Right hindlimb (tissue), 1 donor: ENCODE measurements around the gene GTF2IRD1.

Experiments used
- DNase-seq: peaks from one replicate; pipeline ENCODE4 v3.0.0-alpha.2; 2018

Gene GTF2IRD1

DNA sequence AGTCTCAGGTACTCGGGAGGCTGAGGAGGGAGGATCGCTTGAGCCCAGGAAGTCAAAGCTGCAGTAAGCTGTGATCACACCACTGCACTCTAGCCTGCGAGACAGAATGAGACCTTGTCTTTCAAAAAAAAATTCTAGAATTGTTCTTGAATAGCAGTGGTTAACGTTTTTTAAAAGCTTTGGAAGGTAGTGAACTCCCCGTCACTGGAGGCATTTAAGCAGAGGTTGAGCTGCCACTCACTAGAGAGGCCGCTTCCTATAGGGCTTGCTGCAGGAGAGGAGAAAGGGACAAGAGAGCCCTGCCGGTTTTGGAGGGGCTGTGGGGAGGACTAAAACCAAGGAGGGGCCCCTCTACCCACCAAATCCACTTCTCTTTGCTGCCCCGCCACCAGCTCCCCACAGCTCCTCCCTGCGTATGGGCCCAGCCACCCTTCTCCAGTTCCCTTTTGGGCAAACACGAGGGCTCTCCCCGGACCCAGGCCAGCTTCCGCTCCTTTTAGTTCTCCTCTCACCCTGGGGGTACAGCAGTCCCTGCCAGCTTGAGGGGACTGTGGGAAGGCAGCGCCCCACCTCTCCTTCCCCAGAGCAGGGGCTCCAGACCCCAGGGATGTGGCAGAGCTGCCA lies 116.9 kb downstream of the GTF2IRD1 start:
- no peak for DNase-seq

DNA sequence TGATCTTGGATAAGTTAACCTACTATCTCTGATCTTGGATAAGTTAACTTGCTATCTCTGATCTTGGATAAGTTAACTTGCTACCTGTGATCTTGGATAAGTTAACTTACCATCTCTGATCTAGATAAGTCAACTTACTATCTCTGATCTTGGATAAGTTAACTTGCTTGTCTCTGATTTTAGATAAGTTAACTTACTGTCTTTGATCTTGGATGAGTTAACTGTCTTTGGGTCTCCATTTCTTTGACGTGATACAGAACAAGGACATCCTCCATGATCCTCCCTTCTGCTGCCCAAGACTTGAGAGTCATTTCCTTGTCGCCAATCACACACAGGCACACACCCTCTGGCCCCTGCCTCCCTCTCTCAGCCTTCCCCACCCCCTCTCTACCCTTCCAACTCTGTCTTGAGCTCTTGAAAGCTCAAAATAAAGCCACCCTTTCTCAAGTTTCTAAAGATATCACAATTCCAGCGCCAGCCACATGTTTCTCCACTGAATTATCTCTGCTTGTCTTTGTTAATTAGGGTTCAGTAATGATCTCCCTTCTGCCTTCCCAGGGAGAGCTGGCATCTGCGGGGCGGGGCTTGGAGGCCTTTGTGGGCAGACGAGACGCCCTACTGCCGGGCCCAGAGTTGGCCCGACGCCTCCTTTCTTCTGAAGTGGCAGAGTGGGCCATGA lies 118.7 kb downstream of the GTF2IRD1 start:
- no peak for DNase-seq

DNA sequence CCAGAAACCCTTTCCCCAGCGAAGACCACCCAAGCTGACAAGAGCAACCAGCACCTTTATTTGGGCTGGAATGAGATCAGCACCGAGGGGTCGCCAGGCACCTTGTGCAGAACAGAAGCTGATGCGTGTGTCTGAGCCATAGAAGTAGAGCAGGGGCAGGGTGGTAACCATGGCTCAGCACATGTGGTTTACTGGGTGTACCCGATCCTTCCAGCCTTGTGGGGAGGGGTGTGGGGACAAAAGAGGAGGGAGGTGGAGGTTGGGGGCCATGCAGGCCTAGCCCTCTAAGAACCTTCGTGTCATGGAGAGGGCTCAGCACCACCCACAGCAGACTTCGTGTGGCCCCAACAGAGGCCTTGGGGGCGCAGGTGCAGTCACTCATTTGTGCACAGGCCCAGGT lies 119.8 kb downstream of the GTF2IRD1 start:
- DNase-seq: no peak

DNA sequence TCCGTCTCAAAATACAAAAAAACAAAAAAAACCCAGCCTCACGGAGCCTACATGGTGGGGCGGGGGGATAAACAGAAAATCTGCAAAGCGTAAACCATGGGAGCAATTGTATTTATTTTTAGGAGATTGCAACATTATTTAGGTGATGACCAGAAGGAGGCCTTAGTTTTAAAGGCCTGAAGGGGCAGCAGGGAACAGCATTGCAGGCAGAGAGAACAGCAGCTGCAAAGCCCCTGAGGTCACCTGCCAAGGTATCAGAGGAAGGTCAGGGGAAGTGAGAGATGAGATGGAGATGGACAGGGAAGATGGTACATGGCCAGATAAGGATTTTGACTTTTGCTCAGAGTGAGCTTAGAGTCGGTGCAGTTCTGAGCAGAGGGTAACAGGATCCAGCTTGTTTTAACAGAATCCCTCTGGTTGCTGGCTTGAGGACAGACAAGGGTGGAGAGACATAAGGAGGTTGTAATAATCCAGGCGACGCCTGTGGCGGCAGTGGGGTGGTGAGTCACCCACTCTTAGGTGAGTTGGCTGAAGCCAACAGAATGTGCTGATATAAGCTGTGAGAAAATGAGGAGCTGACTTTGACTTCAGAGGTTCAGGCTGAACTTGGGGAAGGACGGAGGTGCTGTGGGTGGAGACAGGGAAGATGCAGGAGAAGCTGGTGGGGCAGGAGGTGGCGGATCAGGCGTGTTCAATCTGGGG lies 121.5 kb downstream of the GTF2IRD1 start:
- DNase-seq: no peak

DNA sequence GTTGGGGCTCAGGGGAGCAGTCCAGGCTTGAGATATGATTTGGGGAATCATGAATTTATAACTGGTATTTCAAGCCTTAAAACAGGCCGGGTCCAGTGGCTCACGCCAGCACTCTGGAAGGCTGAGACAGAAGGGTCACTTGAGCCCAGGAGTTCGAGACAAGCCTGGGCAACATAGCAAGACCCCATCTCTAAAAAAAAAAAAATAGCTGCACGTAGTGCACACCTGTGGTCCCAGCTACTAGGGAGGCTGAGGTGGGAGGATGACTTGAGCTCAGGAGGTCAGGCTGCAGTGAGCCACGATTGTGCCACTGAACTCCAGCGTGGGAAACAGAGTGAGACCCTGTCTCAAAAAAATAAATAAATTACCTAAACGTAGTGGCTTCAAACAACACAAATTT lies 122.1 kb downstream of the GTF2IRD1 start:
- DNase-seq: no peak

DNA sequence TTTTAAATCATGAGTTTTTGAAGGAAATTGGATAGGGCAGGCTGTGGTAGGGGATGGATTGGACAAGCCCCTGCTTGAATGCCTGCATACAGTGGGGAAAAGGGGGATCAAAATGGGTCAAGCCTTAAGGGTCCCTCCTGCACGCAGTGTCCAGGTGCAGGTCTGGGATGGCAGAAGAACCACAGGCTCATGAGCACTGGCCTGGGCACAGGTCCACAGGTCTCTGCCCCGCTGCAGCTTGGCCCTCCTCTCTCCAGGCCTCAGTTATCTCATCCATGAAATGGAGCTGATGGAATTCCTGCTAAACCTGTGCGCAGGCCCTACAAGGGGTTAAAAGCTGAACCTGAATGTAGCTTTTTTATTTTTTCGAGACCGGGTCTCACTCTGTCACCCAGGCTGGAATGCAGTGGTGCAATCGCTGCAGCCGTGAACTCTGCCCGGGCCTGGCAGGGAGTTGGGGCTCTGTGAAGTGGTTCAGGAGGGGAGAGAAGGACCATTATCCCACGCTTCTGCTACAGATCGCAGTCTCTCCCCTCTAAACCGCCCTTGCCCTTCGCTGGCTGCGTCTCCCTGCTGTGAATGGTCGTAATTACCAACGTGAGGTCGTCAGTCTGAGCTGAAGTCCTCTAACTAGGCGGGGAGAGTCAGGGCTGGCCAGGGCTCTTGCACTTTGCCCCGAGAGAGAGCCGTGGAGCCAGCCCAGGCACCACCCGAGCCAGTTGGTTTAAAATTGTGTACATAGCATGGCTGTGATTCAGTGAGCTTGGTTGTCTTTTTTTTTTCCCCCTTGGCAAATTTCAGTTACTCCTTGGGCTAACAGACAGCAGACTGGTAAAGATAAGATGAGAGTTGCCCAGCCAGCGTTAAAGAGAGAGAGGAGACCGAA lies 126.3 kb downstream of the GTF2IRD1 start:
- DNase-seq: no peak

DNA sequence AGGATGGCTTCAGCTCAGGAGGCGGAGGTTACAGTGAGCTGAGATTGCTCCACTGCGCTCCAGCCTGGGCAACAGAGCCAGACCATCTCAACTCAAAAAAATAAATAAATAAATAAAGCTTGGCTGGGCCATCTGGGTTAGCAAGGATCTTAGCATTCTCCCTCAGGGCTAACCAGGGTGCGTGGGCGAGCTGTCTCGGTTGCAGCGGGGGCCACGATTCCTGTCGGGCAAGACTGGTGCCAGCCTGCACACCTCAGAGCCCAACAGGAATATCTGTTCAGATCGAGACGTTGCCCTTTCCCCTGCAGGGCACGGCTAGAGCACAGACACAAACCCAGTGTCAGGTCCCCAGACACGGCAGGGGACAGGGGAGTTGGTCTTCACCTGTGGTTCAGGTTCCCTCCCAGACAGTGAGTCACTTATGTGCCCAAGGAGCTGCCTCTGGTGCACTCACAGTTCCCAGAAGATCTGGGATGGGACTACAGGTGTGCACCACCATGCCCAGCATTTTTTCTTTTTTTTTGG lies 128.3 kb downstream of the GTF2IRD1 start:
- DNase-seq: no peak

DNA sequence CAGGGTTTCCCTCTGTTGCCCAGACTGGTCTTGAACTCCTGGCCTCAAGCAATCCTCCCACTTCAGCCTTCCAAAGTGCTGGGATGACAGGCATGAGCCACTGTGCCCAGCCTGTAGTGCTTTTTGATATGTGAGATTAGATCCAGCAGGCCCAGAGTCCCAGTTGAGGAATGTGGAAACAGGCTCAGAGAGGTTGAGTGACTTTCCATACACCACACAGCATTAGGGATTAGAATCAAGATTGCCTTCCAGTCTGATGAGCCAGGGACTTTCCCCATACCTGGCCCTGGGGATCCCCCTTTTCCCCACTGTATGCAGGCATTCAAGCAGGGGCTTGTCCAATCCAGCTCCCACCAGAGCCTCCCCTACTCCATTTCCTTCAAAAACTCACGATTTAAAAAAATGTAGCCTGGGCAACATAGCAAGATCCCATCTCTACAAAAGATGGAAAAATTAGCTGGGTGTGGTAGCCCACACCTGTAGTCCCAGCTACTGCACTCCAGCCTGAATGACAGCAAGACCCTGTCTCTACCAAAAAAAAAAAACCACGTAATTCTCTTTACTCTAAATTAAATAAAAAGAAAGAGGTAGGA lies 128.8 kb downstream of the GTF2IRD1 start:
- no peak for DNase-seq

DNA sequence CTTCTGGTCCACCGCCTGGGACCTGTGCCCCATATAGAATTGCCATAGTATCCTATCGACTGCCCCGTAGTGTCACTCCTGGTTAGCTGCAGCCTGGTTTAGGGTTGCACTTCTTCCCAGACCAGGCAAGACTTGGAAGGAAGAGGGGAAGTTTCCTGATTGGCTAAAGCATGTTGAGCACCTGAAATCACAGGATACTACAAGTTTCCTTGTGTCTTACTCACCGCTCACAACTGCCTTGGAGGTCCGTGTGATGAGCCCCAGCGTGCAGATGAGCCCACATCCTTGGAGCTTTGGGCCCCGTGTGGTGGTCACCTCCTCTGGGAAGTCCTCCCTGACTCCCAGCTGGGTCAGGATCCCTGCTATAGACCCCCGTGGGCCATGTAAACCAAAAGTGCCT lies 129.9 kb downstream of the GTF2IRD1 start:
- DNase-seq: no peak

DNA sequence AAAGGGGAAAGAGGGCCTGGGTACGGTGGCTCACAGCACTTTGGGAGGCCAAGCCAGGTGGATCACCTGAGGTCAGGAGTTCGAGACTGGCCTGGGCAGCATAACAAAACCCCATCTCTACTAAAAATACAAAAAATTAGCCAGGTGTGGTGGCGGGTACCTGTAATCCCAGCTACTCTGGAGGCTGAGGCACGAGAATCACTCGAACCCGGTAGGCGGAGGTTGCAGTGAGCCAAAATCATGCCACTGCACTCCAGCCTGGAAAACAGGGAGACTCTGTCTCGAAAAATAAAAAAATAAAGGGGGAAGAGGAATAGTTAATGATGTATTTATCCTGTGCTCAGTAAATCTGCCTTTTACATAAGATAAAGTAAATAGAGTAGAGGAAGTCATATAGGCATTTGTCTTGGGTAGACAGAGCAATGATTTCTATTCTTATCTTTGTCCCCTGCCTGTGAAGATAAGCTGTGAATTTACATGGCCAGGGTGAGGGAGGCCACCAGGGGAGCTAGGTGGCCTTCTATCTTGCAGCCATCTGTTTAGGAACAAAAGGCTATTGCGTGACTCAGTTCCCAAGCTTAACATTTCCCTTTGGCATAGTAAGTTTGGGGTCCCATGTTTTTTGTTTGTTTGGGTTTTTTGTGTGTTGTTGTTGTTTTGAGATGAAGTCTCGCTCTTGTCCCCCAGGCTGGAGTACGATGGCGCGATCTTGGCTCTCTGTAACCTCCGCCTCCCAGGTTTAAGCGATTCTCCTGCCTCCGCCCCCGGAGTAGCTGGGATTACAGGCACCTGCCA lies 130.7 kb downstream of the GTF2IRD1 start:
- DNase-seq: no peak

DNA sequence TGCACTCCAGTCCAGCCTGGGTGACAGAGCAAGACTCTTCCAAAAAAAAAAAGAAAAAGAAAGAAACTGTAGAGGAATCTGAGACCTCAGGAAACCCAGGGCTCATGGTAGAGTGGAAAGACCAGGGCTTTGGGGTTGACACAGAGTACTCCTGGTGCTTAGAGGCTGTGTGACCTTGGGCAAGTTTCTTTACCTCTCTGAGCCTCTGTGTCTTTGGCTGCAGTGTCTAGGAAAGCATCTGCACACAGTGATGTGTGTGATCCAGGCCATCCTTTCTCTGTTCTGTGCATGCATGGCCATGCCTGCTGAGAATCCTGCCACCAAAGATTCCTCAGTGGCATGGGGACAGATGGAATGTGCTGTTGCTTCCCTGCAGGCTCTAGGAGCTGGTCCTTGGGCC lies 132.1 kb downstream of the GTF2IRD1 start:
- DNase-seq: no peak

DNA sequence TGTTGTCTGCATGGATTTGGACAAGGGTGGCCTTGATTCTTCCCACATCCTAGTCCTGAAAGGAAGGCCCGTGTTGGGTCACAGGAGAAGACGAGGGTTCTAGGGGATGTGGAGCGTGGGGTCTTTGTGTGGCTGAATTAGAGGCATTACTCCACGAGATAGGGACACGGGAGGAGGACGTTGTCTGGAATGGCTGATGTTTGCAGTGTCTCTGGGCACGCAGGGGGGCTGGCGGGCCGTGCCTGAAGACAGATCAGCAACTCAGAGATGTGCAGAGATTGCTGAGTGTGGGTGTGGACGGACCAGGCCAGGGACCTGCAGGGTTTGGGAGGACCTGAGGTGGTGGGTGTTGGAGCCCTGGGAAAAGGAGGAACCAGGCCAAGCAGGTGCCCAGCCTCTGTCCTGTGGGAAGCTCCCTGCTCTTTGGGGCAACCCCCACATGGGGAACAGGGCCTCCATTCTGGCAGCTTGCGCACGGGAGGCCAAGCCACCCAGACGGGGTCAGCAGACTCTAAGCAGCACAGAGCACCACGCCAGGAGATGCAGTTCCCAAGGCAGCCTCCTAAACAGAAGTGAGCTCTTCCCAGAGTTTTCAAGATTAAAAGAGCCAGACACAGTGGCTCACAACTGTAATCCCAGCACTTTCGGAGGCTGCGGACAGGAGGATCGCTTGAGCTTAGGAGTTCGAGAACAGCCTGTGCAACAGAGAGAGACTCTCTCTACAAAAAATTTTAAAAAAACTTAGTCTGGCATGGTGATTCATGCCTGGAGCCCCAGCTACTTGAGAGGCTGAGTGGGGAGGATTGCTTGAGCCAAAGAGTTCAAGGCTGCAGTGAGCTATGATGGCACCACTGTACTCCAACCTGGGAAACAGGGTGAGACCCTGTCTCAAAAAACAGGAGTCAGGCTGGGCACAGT lies 132.8 kb downstream of the GTF2IRD1 start:
- DNase-seq: no peak

DNA sequence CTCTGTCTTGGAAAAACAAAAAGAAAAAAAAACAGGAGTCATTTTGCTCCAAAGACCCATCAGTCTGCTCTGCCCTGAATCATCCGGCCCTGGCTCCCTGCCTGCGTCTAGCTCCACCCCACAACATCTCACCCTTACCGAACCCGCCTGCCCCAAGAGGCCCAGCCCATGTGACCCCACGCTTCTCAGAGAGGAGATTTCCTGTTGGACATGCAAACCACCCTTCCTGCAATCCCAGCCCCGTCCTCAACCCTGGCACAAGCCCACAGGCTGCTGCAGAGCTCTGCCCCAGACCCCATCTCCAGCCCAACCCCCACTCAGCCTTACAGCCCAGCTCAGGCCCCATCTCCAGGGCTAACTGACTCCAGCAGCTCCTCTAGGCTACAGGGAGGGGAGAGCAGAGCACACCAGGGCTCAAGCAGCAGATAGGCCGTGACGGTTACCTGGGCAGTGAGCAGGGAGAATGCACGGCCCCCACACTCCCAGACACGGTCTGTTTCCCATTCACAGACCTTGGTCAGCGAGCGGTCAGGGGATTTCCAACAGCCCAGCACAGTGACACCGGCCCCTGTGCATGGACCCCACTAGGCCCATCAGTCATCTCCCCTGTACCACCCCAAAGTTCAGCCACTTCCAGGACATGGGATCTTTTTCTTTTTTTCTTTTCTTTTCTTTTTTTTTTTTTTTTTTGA lies 133.9 kb downstream of the GTF2IRD1 start:
- peak; percentile 91 for DNase-seq

DNA sequence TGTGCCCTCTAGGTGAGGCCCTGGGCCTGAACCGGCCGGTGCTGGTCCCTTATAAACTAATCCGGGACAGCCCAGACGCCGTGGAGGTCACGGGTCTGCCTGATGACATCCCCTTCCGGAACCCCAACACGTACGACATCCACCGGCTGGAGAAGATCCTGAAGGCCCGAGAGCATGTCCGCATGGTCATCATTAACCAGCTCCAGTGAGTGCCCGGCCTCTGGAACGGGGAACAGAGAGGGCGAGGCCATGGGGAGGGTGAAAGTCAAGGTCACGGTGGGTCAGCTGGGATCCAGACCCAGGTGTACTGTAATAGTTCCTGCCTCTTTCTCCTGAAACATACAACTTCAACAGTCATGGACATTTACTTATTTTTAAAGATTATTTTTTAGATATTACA lies 137.1 kb downstream of the GTF2IRD1 start:
- no peak for DNase-seq

DNA sequence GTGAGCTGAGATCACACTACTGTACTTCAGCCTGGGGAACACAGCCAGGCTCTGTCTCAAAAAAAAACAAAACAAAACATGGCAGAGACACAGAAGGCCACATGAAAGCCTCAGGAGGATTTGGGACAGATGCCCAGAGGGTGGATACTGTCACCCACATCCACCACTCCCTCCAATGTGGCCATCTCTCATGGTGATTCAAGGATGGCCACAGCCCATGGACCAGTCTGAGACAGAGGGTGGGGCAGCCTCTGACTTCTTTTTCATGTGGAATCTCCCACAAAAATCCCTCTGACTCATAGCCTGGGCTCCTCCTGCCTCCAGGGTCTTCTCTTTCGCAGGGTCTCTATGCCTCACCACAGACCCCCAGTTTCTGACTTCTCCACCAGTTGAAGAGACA lies 144.9 kb downstream of the GTF2IRD1 start:
- no peak for DNase-seq

DNA sequence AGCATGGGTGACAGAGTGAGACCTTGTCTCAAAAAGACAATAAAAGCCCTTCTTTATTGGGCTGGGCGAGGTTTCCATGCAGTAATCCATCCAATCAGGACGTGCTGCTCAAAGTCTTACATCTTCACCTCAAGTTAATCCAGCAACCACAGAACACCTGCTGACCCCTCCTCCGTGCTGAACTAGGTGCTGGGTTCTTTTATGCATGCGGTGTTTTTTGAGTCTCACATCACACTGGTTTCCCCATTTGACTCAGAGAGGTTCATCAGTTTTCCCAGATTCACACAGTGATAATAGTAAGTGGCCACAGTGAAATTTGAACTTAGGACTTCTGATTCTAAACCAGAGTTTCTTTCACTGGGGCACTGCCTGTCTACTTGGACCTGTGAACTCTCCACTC lies 145.5 kb downstream of the GTF2IRD1 start:
- DNase-seq: no peak

DNA sequence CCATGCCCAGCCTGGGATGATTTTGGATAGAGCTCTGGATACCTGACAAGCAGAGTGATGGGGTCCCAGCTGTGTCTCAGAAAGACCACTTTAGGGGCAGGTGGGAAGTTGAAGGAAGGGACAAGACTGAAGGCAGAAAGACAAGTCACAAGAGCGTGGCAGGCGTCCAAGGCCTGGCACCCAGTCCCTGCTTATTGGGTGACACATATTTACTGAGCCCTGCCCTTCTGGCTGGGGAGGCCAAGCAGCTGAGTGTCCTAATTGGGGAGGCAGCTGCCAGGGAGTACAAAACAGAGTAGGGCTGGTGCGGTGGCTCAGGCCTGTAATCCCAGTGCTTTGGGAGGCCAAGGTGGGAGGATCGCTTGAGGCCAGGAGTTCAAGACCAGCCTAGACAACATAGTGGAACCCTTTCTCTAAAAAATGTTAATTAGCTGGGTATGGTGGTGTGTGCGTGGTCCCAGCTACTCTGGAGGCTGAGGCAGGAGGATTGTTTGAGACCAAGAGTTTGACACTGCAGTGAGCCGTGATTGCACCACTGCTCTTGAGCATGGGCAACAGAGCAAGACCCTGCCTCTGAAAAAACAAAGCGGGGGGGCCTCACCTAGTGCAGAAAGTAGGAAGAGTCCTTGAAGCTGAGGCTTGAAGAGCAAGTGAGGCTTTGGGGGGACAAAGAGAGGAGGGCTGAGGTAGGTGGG lies 150.8 kb downstream of the GTF2IRD1 start:
- DNase-seq: no peak

DNA sequence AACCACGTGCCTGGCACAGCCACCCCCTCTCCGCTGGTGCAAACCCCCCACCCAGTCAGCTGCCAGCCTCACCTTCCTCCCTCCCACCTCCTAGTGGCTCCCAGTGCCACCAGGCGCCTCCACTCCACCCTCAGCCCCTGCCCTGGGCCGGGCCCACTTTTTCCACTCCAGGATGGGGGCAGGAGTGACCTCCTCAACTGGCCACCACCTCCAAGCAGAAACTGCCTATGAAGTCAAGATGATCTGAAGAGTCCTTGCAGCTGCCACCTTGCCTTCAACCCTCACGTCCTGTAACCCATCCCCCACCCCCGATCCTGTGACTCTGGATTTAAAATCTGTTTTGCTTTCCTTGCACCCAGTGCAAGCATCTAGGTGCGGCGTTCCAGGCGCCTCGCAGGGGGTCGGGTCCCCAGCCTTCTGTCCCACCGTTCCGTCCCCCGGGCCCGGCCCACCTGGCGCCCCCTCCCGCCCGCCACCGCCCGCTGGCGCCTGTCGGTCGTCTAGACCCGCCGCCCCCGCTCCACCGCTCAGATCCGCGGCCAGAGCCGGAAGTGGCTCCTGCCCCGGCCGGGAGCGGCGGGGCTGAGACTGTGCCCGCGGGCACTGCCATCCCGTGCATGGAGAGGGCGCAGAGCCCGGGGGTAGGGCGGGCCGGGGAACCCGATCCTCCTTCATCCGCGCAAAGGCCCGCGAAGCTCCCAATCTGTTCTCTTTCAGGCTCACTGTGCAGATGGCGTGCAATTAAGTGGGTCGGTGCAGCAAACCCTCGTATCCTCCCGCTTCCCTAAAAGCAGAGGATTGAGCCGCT lies 152.6 kb downstream of the GTF2IRD1 start:
- no peak for DNase-seq
